Measurements from ENCODE around the gene PTPRN2. TPM values are rescaled to one million over a fixed set of nuclear protein-coding genes. Genes with fewer than 3 reads are reported as not detected.

Gene PTPRN2
- total and polyA plus RNA-seq, 2 of the 13 experiments (the other 11 are each of a cell fraction or from before 2014, with no cell fraction given), result 2.5 to 24.2 TPM

DNA sequence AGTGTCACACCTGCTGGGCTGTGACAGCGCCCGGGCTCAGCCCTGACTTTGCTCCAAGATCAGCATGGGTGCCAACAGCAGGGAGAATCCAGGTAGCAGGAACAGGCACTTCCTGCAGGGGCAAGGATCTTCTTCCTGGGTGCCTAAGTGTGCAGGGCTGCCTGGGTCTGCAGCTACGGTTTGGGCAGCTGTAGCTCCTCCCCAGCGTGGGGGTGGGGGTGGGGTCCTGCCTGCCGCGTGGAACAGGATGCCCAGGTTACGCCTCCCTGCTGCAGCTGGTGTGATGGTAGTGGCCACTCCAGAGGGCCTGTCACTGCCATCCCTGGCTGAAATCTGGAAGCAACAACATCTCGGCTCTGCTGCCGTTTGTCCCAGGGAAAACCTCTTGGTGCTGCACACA is 981.5 kb downstream of the PTPRN2 start:
- WGBS (ENCODE audit: low lambda C conversion rate), result no CpG with 5 or more reads among the region's 9 CpGs
- TF ChIP-seq ZNF549 (CRISPR knock-in tag; IDR thresholded peaks at IDR 0.05) (no peak), ZNF292 (CRISPR knock-in tag; IDR thresholded peaks at IDR 0.05; ENCODE audit: borderline replicate concordance, low read depth) (no peak), CHCHD3 (CRISPR knock-in tag; IDR thresholded peaks at IDR 0.05) (no peak)
- TF ChIP-seq, protein P1, sequence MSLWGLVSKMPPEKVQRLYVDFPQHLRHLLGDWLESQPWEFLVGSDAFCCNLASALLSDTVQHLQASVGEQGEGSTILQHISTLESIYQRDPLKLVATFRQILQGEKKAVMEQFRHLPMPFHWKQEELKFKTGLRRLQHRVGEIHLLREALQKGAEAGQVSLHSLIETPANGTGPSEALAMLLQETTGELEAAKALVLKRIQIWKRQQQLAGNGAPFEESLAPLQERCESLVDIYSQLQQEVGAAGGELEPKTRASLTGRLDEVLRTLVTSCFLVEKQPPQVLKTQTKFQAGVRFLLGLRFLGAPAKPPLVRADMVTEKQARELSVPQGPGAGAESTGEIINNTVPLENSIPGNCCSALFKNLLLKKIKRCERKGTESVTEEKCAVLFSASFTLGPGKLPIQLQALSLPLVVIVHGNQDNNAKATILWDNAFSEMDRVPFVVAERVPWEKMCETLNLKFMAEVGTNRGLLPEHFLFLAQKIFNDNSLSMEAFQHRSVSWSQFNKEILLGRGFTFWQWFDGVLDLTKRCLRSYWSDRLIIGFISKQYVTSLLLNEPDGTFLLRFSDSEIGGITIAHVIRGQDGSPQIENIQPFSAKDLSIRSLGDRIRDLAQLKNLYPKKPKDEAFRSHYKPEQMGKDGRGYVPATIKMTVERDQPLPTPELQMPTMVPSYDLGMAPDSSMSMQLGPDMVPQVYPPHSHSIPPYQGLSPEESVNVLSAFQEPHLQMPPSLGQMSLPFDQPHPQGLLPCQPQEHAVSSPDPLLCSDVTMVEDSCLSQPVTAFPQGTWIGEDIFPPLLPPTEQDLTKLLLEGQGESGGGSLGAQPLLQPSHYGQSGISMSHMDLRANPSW (CRISPR knock-in tag; IDR thresholded peaks at IDR 0.05; ENCODE audit: borderline replicate concordance), result no peak
- ATAC-seq, result no peak; the same call in 2 of the 3 replicates
- Histone ChIP-seq H3K4me2 (ENCODE audit: low read depth, low read length) (no peak overlapping the region), H3K4me1 (ENCODE audit: insufficient read depth, low read length) (no peaks in the 10 kb centered on the region), H3K79me2 (ENCODE audit: insufficient read depth, low read length) (no peaks in the 10 kb centered on the region), H3K4me3 (replicated peaks in 1 of 3; ENCODE audit: insufficient read depth in 1 of 3, low read depth in 2 of 3, low read length in 3 of 3) (no peak overlapping the region), H2AFZ (ENCODE audit: low read length) (no peak overlapping the region), H3K27me3 (ENCODE audit: control insufficient read depth in 1 of 2, insufficient read depth in 2 of 2, low read length in 2 of 2) (peaks cover 6 to 69% of the 10 kb centered on the region in 2 experiments; a peak in 4 of 5 replicates), H4K20me1 (ENCODE audit: insufficient read depth, low read length) (no peaks in the 10 kb centered on the region), H3K9me3 (ENCODE audit: low read length) (no peaks in the 10 kb centered on the region), H3K27ac (ENCODE audit: extremely low read length, insufficient read depth, low read length) (no peak overlapping the region), H3K9ac (ENCODE audit: insufficient read depth, low read depth, low read length) (no peak overlapping the region), H3K36me3 (replicated peaks in 1 of 2; ENCODE audit: control insufficient read depth in 1 of 2, insufficient read depth in 2 of 2, low read length in 2 of 2) (no peaks in the 10 kb centered on the region)
- POLR2A ChIA-PET, result no interaction called here
- no peak for FAIRE-seq
- CTCF ChIA-PET (ENCODE audit: low intra/inter-chr PET ratio, low total read pairs), result no interaction called here
- intact Hi-C loops (cut with micrococcal nuclease; ENCODE audit: unreplicated experiment), result no loop called here
- DNase-seq (ENCODE audit: low spot score), result no peak
- in situ Hi-C loops (cut with HindIII; ENCODE audit: extremely low pct_ligation_motif_present, low pct_unique_long_range_greater_than_20kb), result no loop called here
- BruUV-seq (replicated peaks), result no TSS peak

DNA sequence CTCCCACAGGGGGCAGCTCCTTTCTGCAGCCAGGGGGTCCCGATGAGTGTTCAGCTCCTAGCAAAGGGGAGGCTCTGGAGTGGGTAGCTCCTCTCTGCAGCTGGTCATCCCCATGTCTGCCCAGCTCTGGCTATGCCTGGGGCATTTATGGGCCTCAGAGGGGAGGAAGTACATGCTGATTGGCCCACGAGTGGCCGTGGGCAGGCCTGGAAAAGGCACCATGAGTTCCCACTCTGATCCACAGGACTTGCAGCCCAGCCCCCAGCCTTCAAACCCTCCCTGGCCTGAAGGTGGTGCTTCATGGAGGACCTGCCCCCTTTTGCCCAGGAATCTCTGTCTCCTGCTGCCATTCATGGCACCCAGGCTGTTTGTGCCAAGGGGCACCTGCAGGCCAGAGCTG is 982.0 kb downstream of the PTPRN2 start:
- no peaks in the 10 kb centered on the region for H3K9me3 ChIP-seq (ENCODE audit: low read length)
- CTCF ChIA-PET (ENCODE audit: low intra/inter-chr PET ratio, low total read pairs), result no interaction called here
- WGBS (ENCODE audit: low lambda C conversion rate), result no CpG with 5 or more reads among the region's 3 CpGs
- H4K20me1 ChIP-seq (ENCODE audit: insufficient read depth, low read length), result no peaks in the 10 kb centered on the region
- H3K4me1 ChIP-seq (ENCODE audit: insufficient read depth, low read length), result no peaks in the 10 kb centered on the region
- H3K79me2 ChIP-seq (ENCODE audit: insufficient read depth, low read length), result no peaks in the 10 kb centered on the region
- DNase-seq (ENCODE audit: low spot score) (no peak), ATAC-seq (no peak), FAIRE-seq (no peak)
- no peak overlapping the region for H3K4me3 ChIP-seq (replicated peaks in 1 of 3; ENCODE audit: insufficient read depth in 1 of 3, low read depth in 2 of 3, low read length in 3 of 3)
- H3K27ac ChIP-seq (ENCODE audit: extremely low read length, insufficient read depth, low read length), result no peak overlapping the region
- BruUV-seq (replicated peaks), result no TSS peak
- H3K4me2 ChIP-seq (ENCODE audit: low read depth, low read length), result no peak overlapping the region
- in situ Hi-C loops (cut with HindIII; ENCODE audit: extremely low pct_ligation_motif_present, low pct_unique_long_range_greater_than_20kb) (no loop called here), intact Hi-C loops (cut with micrococcal nuclease; ENCODE audit: unreplicated experiment) (no loop called here)
- no peaks in the 10 kb centered on the region for H3K36me3 ChIP-seq (replicated peaks in 1 of 2; ENCODE audit: control insufficient read depth in 1 of 2, insufficient read depth in 2 of 2, low read length in 2 of 2)
- H2AFZ ChIP-seq (ENCODE audit: low read length), result no peak overlapping the region
- H3K27me3 ChIP-seq (ENCODE audit: control insufficient read depth in 1 of 2, insufficient read depth in 2 of 2, low read length in 2 of 2), result peaks cover 6 to 64% of the 10 kb centered on the region in 2 experiments; a peak in 4 of 5 replicates
- POLR2A ChIA-PET, result no interaction called here
- H3K9ac ChIP-seq (ENCODE audit: insufficient read depth, low read depth, low read length), result no peak overlapping the region
- no peak for TF ChIP-seq SUZ12 (IDR thresholded peaks at IDR 0.05; ENCODE audit: low read depth, low read length)
- TF ChIP-seq ATF7-NPFF (CRISPR knock-in tag; IDR thresholded peaks at IDR 0.05; ENCODE audit: low read depth), result no peak
- no peak for TF ChIP-seq ZFP82 (CRISPR knock-in tag; IDR thresholded peaks at IDR 0.05; ENCODE audit: borderline replicate concordance)
- no peak for TF ChIP-seq ZNF34 (CRISPR knock-in tag; IDR thresholded peaks at IDR 0.05; ENCODE audit: borderline replicate concordance)
- TF ChIP-seq, protein P2, sequence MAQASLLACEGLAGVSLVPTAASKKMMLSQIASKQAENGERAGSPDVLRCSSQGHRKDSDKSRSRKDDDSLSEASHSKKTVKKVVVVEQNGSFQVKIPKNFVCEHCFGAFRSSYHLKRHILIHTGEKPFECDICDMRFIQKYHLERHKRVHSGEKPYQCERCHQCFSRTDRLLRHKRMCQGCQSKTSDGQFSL (CRISPR knock-in tag; IDR thresholded peaks at IDR 0.05), result no peak
- TF ChIP-seq, protein P3, sequence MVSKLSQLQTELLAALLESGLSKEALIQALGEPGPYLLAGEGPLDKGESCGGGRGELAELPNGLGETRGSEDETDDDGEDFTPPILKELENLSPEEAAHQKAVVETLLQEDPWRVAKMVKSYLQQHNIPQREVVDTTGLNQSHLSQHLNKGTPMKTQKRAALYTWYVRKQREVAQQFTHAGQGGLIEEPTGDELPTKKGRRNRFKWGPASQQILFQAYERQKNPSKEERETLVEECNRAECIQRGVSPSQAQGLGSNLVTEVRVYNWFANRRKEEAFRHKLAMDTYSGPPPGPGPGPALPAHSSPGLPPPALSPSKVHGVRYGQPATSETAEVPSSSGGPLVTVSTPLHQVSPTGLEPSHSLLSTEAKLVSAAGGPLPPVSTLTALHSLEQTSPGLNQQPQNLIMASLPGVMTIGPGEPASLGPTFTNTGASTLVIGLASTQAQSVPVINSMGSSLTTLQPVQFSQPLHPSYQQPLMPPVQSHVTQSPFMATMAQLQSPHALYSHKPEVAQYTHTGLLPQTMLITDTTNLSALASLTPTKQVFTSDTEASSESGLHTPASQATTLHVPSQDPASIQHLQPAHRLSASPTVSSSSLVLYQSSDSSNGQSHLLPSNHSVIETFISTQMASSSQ (IDR thresholded peaks at IDR 0.05; ENCODE audit: low read depth), result no peak
- TF ChIP-seq, protein P3 (CRISPR knock-in tag; IDR thresholded peaks at IDR 0.05; ENCODE audit: borderline replicate concordance), result no peak
- TF ChIP-seq ZNF234 (CRISPR knock-in tag; conservative IDR thresholded peaks at IDR 0.05), result no peak
